ENCODE data around the gene ARMS2. TPM values are rescaled to one million over a fixed set of nuclear protein-coding genes. Genes with fewer than 3 reads are reported as not detected.

The ARMS2 gene
- total RNA-seq, 2 experiments from 2014 or later: not detected

DNA sequence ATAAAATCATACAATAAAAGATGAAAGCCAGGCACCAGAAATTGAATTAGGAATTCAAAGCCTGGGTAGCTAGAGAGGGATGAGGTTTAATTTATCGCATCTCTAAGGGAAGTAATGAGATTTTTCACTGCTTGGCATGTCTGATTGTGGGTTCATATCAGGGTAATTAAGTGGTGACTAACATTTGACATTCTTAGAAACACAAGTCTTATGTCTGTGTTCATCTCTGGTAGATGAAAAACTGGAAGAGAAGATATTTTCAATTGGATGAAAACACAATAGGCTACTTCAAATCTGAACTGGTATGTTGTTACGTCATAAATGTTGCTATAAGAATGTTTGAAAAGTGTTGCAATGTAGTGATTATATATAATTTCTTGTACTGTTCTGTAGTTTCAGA lies 36.8 kb upstream of the ARMS2 start:
- H3K9me2 ChIP-seq (ENCODE audit: insufficient read depth, low read length): no peaks in the 10 kb centered on the region
- no peaks in the 10 kb centered on the region for H3K79me2 ChIP-seq (ENCODE audit: insufficient read depth, low read depth, low read length)
- intact Hi-C loops (cut with micrococcal nuclease; ENCODE audit: unreplicated experiment): no loop called here
- peaks cover 7% of the 10 kb centered on the region for H3K4me1 ChIP-seq (ENCODE audit: insufficient read depth, low read length, poor library complexity, severe bottlenecking)
- ChIA-PET POLR2A (no interaction called here), CTCF (ENCODE audit: unreplicated experiment) (no interaction called here)
- TF ChIP-seq, protein P1, sequence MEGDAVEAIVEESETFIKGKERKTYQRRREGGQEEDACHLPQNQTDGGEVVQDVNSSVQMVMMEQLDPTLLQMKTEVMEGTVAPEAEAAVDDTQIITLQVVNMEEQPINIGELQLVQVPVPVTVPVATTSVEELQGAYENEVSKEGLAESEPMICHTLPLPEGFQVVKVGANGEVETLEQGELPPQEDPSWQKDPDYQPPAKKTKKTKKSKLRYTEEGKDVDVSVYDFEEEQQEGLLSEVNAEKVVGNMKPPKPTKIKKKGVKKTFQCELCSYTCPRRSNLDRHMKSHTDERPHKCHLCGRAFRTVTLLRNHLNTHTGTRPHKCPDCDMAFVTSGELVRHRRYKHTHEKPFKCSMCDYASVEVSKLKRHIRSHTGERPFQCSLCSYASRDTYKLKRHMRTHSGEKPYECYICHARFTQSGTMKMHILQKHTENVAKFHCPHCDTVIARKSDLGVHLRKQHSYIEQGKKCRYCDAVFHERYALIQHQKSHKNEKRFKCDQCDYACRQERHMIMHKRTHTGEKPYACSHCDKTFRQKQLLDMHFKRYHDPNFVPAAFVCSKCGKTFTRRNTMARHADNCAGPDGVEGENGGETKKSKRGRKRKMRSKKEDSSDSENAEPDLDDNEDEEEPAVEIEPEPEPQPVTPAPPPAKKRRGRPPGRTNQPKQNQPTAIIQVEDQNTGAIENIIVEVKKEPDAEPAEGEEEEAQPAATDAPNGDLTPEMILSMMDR (conservative IDR thresholded peaks at IDR 0.05; ENCODE audit: low read length): no peak
- TF ChIP-seq EZH2phosphoT487 (IDR thresholded peaks at IDR 0.05; ENCODE audit: borderline replicate concordance, low read depth, low read length): no peak
- no peaks in the 10 kb centered on the region for H3K9me3 ChIP-seq (ENCODE audit: low read length)
- no peak overlapping the region for H3K27ac ChIP-seq (ENCODE audit: low read depth, low read length, poor library complexity, severe bottlenecking)
- no peaks in the 10 kb centered on the region for H4K20me1 ChIP-seq (ENCODE audit: insufficient read depth, low read length)
- no peak overlapping the region for H3K4me2 ChIP-seq (ENCODE audit: low read length)
- no TSS peak for BruUV-seq (replicated peaks)
- H3K4me3 ChIP-seq (ENCODE audit: low read depth, low read length, poor library complexity, severe bottlenecking): no peak overlapping the region
- no peak for DNase-seq (ENCODE audit: low spot score)
- no peak overlapping the region for H2AFZ ChIP-seq (ENCODE audit: low read length)
- peaks cover 24% of the 10 kb centered on the region; the same call in 1 of the 2 replicates for H3K36me3 ChIP-seq (ENCODE audit: insufficient read depth, low read length)

GRCh38 chr10:122419016-122419415 lies 35.4 kb upstream of the ARMS2 start:
- Histone ChIP-seq H3K79me2 (ENCODE audit: insufficient read depth, low read depth, low read length) (no peaks in the 10 kb centered on the region), H3K4me2 (ENCODE audit: low read length) (no peak overlapping the region), H3K9me3 (ENCODE audit: low read length) (no peaks in the 10 kb centered on the region), H3K36me3 (ENCODE audit: insufficient read depth, low read length) (peaks cover 24% of the 10 kb centered on the region; the same call in 1 of the 2 replicates), H4K20me1 (ENCODE audit: insufficient read depth, low read length) (no peaks in the 10 kb centered on the region), H3K27ac (ENCODE audit: low read depth, low read length, poor library complexity, severe bottlenecking) (no peak overlapping the region), H3K4me3 (ENCODE audit: low read depth, low read length, poor library complexity, severe bottlenecking) (no peak overlapping the region), H2AFZ (ENCODE audit: low read length) (no peak overlapping the region), H3K4me1 (ENCODE audit: insufficient read depth, low read length, poor library complexity, severe bottlenecking) (peaks cover 7% of the 10 kb centered on the region), H3K9me2 (ENCODE audit: insufficient read depth, low read length) (no peaks in the 10 kb centered on the region)
- ChIA-PET CTCF (ENCODE audit: unreplicated experiment) (no interaction called here), POLR2A (interaction anchor here (0.6 to 1.1 kb wide), 4 partner anchors 13 to 47 kb away, joined by 3 to 4 read pairs (median 3); no protein-coding TSS in a partner anchor)
- no TSS peak for BruUV-seq (replicated peaks)
- TF ChIP-seq, protein P1 (conservative IDR thresholded peaks at IDR 0.05; ENCODE audit: low read length): no peak
- no peak for TF ChIP-seq EZH2phosphoT487 (IDR thresholded peaks at IDR 0.05; ENCODE audit: borderline replicate concordance, low read depth, low read length)
- intact Hi-C loops (cut with micrococcal nuclease; ENCODE audit: unreplicated experiment): no loop called here
- DNase-seq (ENCODE audit: low spot score): no peak

DNA sequence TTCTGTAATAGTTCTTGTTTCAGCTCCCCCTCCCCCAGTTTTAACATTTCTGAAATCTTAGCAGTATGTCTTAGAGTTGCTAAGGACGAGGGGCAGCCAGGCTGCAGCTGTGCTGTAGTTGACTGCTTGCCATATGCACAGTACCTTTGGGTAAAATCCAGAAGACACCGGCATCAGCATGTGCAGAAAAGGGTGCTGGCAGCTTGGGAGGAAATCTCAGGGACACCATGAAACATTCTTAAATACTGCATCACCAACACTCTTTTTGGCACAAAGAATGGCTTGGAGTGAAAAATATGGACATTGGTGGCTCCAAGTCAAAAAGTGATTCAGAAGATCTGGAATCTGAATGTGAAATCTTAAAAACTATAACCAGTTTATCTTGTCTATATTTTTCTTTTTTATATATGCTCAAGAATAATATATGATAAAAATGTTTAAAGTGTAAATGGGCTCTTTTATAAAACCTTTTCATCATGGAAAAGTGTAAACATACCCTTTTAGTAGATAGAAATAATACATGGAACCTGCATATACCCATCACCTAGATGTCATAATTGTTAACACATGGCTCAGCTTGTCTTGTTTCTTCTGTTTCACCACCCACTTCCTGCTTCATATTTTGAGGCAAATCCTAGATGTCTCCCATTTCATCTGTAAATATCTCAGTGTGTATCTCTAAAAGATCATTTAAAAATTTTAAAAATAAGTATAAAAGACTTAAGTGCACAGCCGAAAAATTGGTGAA lies 34.4 kb upstream of the ARMS2 start:
- Histone ChIP-seq H3K4me3 (ENCODE audit: low read depth, low read length, poor library complexity, severe bottlenecking) (no peak overlapping the region), H3K36me3 (ENCODE audit: insufficient read depth, low read length) (peaks cover 21% of the 10 kb centered on the region; the same call in 1 of the 2 replicates), H3K4me1 (ENCODE audit: insufficient read depth, low read length, poor library complexity, severe bottlenecking) (peaks cover 7% of the 10 kb centered on the region), H2AFZ (ENCODE audit: low read length) (no peak overlapping the region), H3K9me3 (ENCODE audit: low read length) (no peaks in the 10 kb centered on the region), H3K9me2 (ENCODE audit: insufficient read depth, low read length) (no peaks in the 10 kb centered on the region), H3K79me2 (ENCODE audit: insufficient read depth, low read depth, low read length) (no peaks in the 10 kb centered on the region), H4K20me1 (ENCODE audit: insufficient read depth, low read length) (no peaks in the 10 kb centered on the region), H3K27ac (ENCODE audit: low read depth, low read length, poor library complexity, severe bottlenecking) (no peak overlapping the region), H3K4me2 (ENCODE audit: low read length) (no peak overlapping the region)
- intact Hi-C loops (cut with micrococcal nuclease; ENCODE audit: unreplicated experiment): no loop called here
- no peak for DNase-seq (ENCODE audit: low spot score)
- CTCF ChIA-PET (ENCODE audit: unreplicated experiment): no interaction called here
- no TSS peak for BruUV-seq (replicated peaks)
- TF ChIP-seq, protein P1 (conservative IDR thresholded peaks at IDR 0.05; ENCODE audit: low read length): no peak
- no peak for TF ChIP-seq EZH2phosphoT487 (IDR thresholded peaks at IDR 0.05; ENCODE audit: borderline replicate concordance, low read depth, low read length)
- POLR2A ChIA-PET: interaction anchor here (0.8 kb wide), 2 partner anchors 12 to 39 kb away, joined by 3 to 4 read pairs; no protein-coding TSS in a partner anchor
